Cortex of kidney (tissue), 1 donor: ENCODE measurements around the gene HOXB6.

ENCODE experiments used
- DNase-seq: peaks from one replicate; lab custom pipeline; 2025; lab: John Stamatoyannopoulos, UW

HOXB6 gene

DNA sequence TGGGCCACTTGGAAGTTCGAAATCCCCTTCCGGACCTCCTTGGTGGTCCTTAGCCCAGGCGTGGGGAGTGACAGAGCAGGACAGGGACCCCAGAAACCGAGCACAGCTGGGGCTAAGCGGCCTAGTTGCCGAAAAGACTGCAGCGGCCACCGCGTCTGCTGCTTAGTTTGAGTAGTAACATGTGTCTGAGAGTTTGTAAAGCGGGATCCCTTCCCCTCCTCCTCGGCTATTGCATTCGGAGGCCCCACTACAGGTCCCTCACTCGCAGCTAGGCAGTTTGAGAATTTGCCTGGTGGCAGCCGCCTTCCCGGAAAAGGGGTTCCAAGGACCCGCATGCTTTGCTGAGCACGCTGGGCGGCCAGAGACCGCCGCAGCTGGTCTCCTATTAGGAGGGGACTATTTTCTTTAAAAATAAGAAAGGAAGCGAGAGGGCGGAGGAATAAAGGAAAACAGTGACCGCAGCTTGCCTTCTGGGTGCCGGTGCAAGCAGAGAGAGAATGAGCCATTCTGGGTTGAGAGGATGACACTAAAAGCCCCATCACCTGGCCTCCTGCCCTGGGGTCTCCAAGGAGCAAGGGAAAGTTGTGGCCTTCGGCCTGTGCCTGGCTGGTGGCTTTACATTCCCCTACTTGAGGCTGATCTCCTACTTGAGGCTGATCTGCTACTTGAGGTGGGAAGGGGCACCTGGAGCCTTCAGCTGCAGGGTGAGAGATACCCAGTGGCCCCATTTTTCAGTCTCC, 10.1 kb downstream of the HOXB6 start:
- DNase-seq: no peak

DNA sequence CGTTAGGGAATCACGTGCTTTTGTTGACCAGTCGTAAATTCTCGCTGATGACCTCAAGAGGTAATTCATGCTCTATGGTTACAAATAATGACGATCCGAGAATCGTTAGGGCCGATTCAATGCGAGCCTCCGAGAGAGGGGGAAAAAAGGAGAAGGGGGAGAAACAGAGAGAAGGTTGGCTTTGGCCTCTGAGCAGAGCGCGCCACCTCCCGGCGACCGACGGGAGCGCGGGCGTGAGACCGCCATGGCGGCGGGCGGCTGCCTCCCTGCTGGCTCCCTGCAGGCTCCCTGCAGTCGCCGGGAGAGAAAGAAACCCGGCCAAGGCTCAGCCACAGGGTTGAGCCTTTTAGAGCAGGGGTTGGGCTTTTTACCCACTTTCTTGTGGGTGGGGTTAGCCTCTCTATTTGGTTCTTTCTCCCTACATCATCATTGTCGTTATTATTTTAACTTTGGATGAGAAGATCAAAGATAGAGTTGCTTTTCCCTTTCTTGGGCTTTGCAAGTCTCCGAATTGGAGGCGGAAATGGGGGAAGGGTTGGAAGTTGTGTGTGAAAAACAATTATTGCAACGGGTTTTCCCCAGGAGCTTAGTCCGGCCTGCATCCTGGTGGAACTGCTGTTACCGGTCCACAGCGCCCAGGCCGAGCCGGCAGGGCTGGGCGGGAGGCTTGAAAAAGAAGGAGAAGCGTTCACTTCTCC, 10.8 kb downstream of the HOXB6 start:
- DNase-seq: no peak

DNA sequence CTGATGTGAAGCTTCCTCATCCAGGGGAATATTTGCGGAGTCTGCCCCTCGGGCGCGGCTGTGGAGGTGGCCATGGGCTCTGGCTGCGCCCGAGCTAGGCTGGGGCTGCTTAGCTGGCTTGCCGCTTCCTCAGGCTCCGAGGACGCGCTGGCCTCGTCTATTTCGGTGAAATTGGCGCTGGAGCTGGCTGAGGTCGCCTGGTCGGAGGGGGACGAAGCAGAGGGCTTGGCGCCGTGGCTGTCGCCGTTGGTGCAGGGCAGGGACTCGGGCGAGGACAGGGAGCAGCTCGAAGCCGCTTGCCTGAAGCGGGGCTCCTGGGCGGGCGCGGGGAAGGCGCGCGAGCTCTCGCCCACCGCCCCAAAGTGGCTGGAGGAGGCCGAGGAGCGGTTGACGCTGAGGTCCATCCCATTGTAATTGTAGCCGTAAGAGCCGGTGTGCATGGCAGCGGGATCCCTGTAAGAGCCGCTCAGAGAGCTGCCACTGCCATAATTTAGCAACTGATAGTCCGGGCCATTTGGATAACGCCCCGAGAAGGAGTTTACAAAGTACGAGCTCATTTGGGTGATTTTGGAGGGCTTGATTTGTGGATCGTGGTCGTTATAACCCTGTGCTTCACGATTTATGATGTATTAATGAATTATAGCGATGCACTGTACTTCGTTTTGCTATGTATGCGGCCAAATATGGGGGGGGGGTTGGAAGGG, 11.5 kb downstream of the HOXB6 start, which contains the start of gene HOXB5:
Gene HOXB5, minus strand, starts transcription at position 654 of the 704 bp plus-strand sequence. Its CDS starts 97 bp downstream, at position 557.
- DNase-seq: no peak

DNA sequence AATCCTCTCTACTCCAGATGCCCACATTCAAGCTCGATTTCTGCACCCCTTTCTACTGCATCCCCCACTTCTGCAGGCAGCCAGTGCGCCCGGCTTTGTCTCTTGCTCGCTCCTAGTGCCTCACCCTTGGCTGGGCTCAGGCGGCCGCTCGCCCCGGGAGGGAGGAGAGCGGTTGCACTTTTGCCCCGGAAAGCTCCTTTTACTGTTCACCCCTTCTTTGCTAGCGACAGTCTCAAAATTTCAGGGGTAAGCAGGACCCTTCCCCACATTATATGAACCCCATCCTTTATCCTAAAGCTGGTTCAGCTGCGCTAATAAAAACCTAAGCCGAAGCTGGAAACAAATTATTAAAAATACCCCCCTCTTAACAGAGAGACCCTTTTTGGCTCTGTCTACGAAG, 12.2 kb downstream of the HOXB6 start:
- no peak for DNase-seq

DNA sequence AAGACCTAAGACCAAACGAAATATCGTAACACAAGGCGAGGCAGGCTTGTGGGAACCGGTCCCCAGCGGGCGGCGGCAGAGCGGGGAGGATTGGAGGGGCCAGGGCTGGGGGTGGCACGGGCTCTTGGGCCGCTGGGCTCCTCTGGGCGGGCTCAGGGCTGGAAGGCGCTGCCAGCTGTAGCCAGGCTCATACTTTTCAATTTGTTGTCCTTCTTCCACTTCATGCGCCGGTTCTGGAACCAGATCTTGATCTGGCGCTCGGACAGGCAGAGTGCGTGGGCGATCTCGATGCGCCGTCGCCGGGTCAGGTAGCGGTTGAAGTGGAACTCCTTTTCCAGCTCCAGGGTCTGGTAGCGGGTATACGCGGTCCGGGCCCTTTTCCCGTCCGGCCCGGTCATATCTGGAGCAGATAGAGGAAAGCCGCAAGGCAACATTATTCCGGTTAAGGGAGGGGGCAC, 12.7 kb downstream of the HOXB6 start:
- DNase-seq: no peak

DNA sequence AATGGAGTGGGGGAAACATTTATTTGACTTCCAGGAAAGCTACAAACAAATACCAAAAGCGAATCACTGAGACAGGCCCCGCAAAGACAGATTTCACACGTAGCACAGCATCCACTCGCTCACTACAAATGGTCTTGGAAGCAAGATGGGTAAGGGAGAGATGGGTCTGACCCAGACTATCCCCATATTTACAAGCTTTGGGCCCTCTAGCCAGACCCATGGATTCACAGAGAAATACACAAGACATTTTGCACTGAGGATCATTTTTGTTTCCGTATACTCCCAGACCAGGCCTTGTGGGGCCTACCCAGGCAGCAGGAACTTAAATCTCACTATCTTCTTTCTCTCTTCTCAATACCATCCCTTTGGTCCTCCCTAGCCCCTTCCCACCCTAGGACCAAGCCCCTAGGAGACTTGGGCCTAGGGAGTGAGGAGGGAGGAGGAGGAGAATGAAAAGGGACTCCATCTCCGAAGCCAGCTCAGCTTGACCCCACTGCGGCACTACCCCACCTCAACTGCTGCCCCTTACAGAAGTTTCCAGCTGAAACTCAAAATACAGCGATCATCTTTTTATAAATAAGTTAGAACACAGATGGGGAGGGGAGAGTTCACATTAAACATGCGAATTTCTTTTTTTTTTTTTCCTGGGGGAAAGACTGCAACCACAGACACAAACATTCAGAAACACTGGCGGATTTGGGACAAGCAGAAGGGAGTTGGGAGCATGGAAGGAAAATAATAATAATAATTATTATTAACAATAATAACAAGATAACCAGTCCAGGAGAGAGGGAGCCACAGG, 13.3 kb downstream of the HOXB6 start:
- DNase-seq: no peak

DNA sequence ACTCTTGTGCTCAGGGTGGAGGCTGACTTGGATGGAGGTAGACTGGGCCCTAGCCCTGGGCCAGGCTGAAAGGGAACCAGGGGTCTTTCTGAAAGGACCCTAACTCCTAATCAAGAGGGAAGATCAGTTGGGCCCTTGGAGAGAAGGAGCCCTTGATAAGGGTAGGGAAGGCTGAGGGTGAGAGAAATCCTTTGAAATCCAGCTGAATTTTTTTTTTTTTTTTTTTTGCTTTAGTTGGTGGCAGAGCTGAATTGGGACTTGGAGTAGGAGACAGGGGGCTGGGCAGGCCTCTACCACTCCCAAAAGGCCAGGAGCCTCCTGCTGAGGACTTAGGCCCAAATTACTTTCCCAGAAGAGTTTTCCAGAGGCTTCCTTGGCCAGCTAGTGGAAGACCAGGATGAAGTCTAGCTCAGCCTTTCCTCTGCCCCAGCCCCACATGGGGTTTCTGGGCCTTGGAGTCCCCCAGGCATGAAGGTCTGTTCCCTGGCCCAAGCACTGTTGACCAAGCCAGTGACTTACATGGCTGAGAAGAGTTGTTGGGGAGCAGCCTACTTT, 14.1 kb downstream of the HOXB6 start:
- DNase-seq: no peak

DNA sequence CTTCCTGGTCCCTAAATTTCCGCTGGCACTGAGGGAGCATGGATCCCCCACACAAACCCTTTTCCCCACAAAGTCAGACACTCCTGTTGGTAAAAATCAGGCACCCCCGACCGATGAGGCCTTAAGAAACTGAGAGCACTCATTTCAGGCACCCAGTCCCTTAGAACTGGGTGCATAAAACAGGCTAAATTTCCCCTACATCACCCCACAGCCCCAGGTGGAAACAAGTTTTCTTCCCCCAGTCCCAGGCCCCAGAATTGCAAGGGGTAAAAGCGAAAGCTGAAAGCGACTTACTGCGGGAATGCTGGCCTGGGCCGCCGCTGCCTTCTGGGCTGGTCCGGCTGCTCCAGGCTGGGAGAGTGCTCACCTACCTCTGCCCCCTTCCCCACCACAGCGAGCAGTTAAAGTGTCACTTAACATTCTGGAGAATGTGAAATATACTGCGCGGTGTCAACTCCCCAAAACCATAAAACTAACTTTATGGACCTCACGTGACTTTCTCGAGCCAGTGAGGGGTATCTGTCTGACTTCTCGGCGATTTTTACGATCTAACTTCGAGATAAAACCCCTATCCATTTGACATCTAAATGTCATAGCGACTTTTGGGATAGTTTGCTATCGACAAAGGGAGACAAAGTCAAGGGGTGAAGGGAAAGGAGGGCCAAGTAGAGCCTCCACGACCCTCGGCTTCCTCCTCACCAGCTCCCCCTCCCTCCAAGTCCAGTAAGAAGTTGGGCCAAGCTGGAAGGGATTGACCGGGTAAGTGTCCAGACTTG, 14.8 kb downstream of the HOXB6 start, which contains the start of gene HOXB3:
Gene HOXB3, minus strand, starts transcription at position 411 of the 776 bp plus-strand sequence. CDS start 37,767 bp downstream, outside the sequence.
- DNase-seq: no peak

DNA sequence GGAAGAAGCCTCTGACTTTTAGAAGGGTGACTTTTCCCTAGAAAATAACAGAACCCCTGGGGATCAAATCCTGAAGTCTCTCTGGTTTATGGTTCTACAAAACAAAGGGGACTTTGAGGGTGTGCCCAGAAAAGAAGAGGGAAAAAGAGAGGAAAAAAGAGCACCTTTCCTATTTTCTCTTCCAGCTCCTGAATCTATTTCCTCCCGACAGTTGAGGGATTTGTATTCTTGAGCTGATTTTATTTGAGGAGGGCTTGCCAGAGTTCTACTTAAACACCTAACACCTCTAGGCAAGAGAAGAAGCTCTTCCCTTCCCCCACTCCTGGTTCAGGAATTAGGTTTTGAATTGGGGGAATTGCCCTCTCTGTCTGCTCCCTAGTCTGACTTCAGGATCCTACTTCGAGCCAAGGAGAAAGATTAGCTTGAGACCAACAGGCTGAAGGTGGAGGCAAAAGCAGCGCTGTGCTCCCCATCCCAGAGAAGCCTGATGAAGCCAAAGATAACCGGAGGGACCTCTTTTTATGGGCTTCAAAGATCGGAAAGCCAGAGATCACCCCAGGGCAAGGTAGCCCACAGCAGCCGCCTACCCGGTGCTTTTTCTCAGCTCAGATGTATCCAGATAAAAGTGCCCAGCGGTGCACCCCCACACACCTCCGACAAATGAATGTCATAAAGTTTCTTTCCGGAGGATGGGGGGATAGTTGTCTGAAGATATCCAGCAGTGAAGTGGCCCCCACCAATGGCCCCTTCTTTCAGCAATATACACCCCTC, 15.5 kb downstream of the HOXB6 start:
- DNase-seq: no peak

DNA sequence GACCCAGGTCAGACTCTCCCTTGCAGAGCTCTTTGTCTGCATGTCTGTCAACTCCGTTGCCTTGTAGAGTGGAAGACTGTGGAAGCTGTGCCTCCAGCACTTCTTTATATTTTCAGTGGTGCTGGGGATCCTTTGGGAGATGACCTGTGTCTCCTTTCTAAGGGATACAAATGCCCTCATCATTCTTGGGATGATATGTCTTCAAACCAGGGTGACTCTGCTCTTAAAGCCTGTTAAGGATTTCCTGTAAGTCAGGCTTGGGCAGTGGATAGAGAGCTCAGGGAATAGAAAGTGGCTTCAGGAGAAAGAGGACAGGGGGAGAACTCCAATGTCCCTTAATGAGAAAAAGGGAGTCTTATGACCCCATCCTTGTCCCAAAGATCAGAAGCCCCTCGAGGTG, 16.3 kb downstream of the HOXB6 start:
- no peak for DNase-seq

DNA sequence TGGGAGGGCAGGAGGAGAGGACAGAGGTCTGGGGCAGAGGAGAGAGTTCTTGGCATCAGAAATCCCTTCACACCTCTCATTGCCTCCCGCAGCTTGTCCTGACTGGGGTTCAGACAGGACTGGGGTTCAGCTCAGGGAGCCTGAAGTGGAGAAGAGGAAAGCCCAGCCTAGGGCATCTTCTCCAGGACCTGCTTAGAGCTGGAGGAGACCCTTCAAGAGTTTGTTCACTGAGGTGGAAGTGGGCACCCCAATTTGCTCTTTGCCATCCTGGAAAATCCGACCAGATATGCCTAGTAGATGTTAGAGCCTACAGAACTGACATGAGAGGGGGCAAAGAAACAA, 16.7 kb downstream of the HOXB6 start:
- DNase-seq: no peak

DNA sequence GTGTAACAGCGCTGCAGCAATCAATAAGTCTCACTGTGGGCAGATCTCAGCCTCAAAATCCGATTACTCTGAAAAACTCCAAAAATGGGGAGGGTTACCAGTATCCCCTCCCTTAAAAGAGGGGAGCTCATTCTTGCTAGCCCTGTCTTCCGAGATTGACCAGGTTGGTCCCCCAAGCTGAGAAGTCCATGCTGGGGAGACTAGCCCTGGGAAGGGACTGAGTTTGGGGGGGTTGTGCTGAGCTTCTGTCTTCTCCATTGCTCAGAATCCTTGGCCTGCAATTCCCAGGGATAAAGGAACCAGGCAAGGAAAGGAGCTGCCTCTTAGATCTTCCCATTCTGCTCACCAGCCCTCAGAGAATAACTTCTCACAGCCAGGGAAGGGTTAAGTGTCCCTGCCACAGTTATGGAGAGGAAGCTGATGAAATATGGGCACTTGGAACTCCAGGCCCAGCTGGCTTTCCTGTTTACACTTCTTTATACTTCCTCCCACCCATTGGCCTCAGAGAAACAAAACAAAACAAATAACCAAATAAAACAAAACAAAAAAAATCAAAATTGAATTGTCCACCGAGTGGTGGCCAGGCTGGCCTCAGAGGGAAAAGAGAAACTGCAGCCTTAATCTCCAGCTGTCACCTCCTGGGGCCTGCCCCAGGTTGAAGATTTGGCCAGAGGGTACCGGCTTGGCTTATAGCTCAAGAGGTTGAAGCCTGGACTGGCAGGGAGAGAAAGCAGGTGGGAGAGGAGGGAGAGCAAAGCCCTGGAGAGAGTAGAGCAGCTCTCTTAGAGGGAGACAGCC, 17.3 kb downstream of the HOXB6 start:
- DNase-seq: no peak

DNA sequence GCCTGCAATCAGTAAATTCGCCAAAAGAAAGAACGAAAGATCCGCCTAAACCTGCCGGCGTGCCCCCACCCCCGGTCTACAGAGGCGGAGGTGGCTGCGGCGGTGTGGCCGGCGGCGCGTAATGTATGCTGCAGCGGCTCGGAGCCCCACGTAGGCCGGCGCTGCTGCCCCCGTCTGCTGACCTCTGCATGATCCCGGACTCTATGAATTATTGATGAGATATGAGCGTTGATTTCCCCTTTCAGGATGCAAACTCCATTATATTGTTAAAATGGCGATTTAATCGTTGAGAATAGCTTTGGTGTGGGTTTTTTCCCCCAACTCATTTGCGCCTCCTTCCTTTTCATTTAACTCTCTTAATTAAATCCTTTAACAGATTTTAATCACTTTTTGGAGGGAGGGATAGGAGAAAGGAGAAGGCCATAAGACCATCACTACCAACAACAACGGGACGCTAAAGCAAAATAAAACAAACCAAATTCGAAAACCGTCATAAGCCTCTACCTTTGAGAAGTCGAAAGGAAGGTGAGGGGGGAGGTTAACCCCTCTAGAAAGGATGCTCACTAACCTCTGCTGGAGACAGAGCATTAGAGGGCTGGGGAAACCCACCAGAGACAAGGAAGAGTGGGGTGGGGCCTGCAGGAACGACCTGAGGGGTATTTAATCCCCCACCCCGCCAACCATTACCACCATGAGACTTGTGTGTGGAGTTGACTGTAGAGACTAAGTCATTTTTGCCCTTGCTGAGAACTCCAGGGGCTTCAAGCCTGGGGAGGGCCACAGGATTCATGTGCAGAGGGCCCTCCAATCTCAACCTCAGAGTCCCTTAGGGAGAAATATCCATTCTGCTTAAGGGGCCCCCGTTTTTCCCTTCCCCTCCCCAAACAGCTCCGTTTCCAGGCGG, 18.2 kb downstream of the HOXB6 start:
- DNase-seq: no peak

DNA sequence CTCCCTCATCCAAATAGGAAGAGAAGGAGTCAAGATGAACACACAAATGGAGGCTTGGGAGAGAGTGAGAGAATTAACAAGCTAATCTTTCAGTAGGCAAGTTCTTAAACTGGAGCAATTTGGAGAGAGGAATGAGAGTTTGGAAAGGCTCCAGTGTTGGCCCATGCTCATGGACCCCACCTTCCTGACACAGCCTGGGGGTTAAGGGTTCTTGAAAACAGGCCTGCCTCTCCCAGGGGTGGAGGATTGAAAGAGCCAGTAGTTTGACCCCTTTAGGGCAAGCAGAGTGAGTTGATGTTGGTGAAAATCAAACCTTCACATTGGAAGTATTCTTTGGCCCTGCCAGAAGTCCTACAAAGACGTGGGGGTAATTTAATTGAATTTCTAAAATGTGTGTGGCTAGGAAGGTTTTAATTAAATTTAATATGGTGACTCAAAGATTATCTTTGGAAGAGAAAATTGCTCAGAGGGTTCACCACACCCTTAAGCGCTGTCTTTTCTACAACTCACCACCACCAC, 20.5 kb downstream of the HOXB6 start:
- DNase-seq: no peak

DNA sequence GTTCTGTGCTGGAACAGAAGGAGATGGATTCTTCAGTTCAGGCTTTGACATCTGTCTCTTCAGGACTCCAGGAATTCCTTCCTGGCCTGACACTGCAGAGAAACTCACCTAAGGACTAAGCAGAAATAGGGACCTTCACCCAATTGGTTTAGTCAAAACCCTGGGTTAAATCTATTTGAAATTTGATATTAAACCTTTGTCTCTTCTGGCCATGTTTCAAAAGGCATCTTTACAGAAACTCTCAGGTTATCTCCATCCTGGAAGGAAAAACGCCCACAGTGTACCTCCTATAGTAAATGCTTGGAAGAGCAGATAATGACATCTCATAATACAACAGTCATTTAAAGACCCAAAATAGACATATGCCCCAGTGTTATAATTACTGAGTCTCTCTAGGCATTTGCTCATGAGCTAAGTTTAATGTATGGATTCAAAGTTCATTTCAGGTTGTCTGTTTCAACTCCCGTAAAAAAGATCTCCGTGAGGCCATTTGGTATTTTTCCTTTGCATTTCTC, 21.0 kb downstream of the HOXB6 start:
- DNase-seq: no peak

DNA sequence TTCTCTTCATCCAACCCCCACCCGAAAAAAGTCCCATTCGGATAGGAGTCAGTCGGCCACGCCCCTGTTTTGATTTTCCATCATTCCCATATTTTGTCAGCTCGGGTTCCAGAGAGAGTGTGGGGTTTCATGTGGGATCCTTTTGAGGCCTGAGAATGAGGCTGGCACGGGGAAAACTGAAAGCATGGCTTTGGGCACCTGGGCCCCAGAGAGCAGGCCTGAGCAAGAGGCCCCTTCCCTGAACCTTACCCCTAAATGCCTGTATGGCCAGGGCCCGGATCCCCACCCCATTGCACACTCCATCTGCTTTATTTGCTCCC, 22.1 kb downstream of the HOXB6 start:
- no peak for DNase-seq

DNA sequence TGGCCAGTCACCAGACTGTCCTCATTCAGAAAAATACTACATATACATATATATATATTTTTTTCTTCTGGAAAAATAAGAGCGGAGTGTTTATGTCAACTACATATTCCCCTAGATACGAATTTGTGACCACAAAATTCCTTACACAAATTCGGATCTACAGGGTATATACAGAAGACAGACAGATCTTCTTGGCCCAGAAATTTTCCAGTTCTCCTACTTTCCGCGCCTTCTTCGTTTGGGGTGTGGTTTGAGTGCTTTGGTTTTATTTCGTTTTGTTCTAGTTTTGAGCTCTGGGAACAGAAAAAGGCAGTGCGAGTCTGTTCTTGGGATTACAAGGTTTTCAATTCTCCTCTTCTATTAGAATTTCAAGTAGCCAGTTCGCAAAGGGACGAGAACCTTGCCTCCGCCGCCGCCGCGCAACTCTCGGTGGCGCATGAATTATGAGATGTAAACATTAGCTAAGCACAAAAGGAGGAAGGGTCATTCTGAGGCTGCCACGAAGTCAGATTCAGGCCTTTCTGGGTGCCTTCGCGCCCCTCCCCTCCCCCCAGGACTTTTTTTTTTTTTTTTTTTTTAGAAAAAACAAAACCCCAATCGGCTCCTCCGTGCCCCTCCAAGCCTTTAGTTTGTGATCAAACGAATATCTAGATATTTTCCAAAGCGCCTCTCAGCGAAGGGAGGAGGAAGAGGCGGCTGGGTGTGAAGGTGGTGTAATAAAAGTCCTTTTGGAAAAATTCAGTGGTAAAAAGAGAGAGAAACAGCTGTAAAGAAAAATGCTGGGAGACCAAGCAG, 24.8 kb downstream of the HOXB6 start:
- no peak for DNase-seq
